Hematopoietic multipotent progenitor cell treated with erythropoietin and hydrocortisone succinate and interleukin-3 and kit ligand, for 6 days (in vitro differentiated cells): ENCODE data around the gene GATAD1.
A peak's percentile ranks its signal among the peaks of the same experiment; 100 is the strongest.
"Not testable (repeated sequence)": the region's sequence is repeated elsewhere in the genome, so short reads cannot be mapped to it uniquely, and the experiment has no call there.

Experiments
- DNase-seq: peaks from one replicate; pipeline ENCODE4 v3.0.0-alpha.2; 2015

GATAD1 gene, protein sequence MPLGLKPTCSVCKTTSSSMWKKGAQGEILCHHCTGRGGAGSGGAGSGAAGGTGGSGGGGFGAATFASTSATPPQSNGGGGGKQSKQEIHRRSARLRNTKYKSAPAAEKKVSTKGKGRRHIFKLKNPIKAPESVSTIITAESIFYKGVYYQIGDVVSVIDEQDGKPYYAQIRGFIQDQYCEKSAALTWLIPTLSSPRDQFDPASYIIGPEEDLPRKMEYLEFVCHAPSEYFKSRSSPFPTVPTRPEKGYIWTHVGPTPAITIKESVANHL

DNA sequence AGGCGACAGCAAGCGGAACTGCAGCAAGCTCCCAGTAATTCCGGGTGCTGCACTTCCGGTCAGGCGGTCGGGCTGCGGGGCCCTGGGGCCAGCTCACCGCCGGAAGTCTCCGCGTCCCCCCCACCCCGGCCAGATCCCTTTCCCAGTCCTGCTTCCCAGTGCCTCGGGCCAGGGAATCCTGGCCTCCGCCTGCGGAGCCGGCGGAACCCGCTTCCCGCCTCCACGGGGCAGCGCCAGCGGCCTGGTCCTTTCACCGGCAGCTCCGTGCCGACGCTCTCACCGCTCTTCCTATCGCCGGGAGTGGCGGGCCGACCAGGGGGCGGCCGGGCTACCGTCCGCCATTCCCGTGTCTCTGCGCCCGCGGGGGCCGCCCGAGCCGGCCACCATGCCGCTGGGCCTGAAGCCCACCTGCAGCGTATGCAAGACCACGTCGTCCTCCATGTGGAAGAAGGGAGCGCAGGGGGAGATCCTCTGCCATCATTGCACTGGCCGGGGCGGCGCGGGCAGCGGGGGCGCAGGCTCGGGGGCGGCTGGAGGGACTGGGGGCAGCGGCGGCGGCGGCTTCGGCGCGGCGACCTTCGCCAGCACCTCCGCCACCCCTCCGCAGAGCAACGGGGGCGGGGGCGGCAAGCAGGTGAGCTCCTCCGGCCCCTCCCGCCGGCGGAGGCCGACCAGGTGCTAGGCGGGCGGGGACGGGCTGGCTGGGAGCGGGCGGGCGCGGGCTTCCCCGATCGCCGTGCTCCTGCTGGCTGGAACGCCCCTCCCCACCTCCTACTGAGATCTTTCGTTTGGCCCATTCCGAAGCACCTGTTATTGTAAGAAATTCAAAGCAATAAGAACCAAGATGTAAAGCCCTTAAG is at the start of gene GATAD1:
Gene GATAD1 (plus strand): TSS at position 138 of the 860 bp plus-strand sequence. CDS start 248 bp downstream, at position 386.
- DNase-seq = peak; percentile 95

DNA sequence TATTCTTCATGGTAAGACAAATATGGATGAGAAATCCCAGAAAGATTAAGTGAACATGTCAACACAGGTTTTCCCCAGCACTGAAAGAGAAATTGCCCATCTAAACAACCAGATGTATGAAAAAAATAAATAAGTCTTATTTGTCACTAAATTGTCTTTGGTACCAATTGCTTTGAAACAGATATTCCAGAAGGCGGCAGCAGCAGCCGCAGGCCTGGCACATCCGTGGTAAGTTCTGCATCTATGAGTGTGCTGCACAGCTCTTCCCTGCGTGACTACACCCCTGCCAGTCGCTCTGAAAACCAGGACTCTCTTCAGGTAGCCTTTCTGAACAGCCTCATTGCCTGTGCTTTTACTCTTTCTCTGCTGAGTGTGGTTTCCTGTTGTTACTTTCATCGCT is 49.7 kb upstream of the GATAD1 start:
- no peak for DNase-seq

DNA sequence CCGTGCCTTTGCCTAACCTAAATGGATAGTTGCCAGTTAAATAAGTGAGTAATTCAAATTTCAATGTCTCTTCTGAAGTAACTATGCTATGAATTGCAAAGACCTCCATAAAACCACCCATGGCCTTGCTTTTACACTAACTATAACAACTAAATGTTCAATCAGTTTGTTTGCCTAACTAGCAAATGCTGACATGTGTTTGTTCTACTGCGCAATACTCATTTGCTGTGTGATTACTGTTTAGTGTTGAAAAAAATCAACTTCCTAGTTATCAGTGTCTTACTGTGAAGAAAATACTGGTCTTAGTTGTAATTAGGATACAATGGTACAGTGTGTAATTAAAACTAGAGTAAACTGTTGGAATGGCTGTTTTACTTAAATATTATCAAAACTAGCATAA is 47.3 kb upstream of the GATAD1 start:
- DNase-seq = no peak

DNA sequence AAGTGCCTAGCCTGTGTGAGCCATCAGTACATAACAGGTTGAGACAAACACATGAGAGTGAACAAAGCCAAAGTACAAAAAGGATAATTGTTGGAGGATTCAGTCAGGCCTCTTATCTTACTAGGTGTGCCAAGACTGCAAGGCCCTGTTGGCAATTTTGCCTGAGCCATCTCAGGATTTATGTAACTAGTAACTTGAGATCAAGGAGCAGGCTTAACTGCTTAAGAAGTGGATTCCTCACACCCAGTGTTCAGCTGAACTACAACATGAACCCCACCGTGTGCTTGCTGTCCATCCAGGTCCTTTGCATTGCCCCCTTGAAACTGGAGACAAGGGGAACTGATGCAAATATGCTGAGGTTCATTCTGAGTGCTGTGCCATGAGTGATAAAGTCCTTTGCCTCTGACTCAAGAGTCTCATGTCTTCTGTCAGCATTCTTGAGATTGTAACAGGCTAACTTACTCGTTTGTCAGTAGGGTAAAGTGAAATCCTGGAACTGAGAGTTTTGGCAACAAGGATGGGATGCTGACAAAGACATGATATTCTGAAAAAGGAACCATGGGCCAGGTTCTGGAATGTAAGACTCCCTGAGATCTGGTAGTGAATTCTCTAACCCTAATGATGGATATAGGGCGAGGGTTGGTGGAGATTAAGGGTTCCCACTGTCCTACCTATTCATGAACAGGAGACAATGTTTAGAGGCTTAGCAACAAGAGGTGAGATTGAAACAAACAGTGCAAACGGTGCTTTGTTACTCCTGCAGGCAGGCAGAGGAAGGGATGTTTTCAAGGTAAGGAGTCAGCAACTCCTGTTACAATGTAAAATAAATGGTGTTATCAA is 44.1 kb upstream of the GATAD1 start:
- no peak for DNase-seq

DNA sequence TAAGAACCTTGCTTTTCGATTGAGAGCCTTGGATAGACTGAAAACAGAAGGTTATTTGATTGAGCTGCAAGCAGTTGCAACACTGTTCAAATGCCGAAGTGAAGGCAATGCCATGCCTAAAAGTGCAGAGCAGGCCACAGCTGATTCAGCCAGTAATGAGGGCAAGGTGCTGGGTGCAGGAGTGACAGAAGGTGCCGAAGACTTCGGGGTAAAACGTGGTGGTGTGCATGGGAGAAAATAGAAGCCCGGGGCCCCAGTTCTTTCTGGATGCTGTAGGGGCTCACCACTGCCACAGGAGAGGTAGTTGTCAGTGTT is 43.6 kb upstream of the GATAD1 start:
- DNase-seq = no peak

DNA sequence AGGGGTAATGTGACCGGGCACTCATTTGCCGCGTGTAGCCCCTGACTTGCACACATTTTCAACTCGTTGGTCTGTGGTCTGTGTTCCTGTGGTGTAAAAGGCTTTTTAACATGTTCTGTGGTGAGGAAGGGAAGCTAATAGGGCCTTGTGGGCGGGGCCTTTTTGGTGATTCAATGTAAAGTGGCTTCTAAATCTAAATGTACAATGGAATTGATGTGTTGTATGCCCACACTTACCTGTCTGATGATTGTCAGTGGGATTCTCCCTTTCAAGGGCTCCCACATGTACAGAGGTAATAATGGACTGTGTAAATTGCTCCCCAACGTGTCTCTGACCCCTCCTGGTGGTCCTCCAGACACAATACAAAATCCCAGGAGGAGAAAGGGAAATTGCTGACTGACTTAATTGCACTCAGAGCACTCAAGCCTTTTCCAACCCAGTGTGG is 43.1 kb upstream of the GATAD1 start:
- peak; percentile 79 for DNase-seq

DNA sequence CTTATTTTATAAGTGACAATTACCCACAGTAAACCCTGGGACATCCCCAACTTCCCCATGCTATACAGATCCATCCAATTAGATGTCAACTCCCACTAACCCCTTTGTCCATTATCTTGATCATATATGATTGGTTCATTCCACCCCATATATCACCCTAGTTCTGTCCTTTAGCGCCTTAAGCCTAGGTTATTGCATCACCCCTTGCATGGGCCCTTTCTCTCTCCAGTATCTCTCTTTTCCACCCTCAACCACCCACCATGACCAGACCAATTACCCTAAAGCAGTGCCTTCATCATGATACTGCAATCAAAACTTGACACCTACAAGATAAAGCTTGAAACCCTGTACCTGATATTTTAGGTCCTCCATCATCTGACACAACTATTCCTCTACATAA is 37.9 kb upstream of the GATAD1 start:
- DNase-seq = no peak

DNA sequence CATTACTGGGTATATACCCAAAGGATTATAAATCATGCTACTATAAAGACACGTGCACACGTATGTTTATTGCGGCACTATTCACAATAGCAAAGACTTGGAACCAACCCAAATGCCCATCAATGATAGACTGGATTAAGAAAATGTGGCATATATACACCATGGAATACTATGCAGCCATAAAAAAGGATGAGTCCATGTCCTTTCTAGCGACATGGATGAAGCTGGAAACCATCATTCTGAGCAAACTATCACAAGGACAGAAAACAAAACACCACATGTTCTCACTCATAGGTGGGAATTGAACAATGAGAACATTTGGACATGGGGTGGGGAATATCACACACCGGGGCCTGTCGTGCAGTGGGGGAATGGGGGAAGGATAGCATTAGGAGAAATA is 37.1 kb upstream of the GATAD1 start:
- not testable (repeated sequence) for DNase-seq

DNA sequence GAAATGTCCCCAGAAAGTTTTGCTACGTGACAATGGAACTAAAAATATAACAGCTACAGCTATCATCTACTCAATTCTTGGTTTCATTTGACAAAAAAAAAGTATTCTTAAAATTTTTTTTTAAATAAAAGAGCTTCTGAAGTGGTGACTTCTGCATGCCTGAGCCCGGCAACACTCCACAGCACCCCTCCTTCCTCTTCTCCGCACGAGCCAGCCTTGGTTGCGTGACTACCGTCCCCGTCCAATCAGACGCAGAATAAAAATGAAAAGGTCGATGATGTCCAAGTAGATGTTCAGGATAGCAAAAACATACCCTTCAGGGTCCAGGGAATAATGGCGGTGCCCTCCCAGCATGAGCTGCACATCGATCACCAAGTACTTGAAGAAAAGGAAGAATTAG is 34.5 kb upstream of the GATAD1 start:
- no peak for DNase-seq

DNA sequence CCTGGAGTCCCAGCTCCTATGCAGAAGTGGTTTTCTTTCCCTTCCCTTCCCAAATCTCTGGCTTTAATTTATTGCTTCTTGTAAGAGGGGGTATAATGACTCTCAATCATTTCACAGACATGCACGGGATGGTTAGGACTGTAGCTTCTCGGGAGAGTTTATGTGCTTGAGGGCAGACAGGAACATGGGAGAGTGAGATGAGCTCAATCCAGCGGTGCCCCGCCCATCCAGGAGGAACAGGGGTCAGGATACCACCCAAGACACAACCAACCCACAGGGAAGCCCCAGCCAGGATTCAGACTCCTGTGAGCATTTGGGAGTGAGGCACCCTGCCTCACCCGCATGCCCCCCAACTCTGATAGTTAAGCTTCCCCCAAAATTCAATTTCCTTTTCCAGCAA is 33.7 kb upstream of the GATAD1 start:
- no peak for DNase-seq

DNA sequence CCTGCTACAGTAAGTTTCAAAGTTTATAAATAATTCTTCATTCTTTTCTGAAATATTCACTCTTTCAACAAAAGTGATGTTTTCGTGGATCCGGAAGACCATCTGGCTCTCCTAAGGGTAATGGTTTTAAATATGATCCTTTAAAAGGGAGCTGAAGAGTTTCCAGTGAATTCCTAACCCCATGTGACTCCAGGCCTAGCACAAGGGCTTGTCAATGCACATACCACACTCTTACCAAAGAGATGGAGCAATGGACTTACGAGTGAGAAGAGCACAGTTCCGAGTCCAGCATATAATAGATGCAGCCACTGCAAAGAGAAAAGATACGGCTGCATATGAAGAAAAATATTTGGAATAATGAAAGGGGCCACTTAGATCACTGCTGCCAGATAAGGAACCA is 32.1 kb upstream of the GATAD1 start:
- DNase-seq = no peak

DNA sequence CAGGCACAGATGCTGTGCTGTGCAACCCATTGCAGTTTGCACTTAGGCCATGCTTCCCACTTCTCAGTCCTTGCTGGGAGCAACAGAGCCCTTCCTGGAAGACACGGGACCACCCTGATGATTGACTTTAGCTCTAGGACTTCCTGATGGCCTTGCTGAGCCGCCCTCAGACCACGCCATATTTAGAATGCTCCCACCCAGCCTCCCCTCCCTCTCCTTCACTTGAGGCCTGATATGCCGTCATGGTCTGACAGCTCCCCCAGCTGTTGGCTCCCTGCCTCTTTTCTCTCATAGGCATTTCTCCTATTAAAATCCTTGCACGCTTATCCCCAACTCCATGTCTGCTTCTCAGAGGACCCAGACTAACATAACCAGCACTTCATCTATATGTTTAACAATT is 29.4 kb upstream of the GATAD1 start:
- DNase-seq = no peak

DNA sequence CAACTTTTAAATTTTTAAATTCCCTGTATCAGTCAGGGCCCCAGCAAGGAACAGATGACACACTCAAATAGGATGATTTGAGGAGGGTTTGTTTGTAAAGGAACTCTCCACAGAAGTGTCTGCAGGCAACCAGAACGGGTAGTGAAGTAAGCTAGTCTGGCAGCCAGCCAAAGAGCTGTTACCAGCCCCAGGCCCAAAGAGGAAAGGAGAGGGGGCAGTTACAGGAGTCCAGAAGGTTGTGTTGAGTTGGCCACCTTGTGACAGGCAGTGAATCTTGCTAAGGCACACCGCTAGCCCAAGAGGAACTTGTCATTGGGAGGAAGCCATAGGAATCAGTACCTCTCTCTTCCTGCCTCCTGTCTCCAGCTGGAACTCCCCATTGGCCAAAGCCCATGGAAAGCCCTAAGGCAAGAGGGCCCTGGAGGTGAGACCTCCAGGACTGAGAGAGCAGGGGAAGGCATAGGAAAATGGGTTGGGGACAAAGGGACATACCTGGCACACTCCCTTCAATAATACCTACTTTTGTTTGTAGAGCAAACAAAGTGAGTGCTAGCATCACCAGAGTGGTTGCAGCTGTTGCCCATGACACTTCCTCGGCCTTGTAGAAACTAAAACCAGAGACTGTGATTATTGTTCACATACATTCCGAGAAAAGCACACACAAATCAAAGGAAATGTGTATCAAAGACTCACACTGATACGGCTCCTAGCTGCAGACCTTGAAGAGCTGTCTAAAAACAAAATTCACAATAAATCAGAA is 25.4 kb upstream of the GATAD1 start:
- DNase-seq = peak; percentile 70

DNA sequence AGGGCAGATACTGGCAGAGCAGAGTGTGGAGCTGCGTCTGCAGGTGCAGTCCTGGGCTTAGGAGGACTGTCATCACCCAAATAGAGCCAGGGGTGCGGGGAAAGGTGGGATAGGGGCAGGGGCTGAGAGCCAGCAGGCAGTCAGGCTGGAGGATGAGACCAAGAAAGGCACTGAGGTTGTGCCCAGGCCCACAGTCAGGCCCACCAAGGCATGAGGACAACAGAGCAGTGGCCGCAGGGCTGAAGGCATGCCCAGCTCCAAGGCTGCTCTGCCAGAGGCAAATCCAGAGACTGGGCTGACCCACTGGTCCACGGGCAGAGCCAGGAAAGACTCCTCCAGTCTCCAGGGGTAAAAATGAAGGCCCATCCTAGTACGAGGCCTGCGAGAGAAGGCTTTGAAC is 24.4 kb upstream of the GATAD1 start:
- DNase-seq = no peak

DNA sequence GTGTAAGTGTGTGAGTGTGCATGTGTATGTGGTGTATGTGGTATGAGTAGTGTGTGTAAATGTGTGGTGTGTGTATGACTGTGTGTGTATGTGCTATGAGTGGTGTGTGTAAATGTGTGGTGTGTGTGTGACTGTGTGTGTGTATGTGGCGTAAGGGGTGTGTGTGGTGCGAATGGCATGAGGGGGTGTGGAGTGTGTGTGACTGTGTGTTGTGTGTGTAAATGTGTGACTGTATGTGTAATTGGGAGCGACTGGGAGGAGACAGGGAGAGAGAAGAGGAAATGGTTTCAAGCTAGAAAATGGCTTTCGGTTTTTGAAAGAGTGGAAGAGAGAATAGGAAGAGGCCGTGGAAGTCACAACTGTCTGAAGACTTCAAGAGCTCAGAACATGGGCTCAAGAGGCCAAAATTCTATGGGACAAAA is 23.6 kb upstream of the GATAD1 start:
- DNase-seq = peak; percentile 52

DNA sequence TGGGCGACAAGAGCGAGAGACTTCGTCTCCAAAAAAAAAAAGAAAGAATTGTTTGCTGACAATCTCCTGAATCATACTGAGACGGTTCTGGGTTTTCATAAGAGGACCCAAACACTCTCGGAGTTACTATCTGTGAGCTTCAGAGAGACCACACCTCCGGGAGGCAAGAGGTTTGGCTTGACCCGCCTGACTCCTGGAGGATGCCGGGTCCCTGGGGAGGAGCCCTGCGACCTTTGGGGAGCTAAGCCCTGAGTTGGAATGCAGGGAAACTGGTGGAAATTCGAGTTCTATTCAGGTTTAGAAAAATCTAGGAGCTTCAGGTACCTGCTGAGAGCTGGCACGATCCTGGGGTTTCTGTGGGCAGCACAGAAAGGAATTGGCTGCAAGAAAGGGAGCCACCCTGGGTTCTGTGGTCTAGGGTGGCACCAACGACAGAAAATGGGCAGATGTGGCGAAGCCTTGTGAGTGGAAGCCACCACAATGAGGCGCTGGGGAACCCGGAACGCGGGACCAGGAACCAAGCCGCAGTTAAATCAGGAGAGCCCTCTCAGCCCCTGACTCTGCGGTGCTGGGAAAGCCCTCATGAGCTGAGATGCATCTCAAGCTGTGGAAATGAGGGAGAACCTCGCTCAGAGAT is 21.9 kb upstream of the GATAD1 start:
- peak; percentile 75 for DNase-seq

DNA sequence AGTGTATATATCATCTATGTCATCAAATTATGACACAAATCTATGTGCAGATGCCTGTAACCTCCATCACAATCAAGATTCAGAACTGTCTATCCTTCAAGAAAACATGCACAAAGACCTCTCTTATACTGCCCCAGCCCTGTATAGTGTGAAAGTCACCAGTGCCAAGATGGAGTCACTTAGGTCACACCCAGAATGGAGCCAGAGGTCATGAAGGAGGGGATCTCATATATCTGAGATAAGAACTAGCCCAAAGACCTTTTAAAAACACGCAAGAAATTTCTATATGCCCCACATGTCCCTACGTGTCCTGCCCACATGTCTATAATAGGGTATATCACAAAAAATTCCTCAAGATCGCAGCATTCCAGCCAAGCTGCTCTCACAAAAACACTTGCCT is 20.1 kb upstream of the GATAD1 start:
- DNase-seq = no peak

DNA sequence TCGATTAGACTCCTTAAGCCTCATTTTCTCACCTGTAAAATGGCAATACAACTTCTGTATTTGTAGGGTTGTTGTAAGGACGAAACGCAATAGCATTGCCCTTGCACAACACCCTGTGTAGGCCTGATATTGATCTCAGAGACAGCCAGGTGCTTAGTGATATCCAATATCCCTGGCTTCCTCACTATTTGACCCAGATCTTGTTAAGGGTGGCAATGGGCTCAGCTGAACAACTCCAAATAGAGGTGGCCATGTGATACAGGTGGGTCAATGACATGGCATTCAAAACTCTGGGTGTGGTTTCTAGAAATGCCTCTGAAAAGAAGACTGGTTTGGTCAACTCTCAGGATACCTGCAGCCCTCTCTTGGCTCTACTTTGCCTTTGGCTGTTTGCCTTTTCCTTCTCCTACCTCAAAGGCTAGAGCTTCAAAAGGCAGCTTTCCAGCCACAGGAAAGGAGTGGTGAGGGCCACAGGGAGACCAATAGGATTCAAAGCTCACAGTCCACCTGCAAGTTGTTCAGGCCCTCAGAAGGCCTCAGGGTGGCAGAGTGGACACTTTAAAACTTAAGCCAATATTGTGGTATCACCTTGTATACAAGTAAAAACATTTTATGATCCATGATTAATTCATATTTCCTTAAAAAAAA is 14.9 kb upstream of the GATAD1 start:
- DNase-seq = no peak

DNA sequence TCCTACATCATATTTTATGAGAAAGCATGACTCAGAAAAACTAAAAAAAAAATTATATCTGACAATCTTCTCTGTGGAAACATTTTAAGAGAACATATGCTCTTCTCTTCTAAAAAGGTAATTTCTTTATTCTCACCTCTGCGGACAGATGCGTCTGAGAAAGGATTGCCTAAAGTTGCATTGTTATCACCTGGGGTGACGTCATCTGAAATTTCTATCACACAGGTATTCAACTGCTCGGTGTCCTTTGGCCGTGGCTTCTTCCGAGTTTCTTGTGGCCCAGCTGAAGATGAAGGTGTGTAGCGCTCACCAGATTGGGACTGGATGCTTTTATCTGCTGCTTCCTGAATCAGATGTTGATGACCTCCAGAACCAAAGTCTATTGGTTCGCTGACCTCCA is 14.3 kb upstream of the GATAD1 start:
- DNase-seq = no peak

DNA sequence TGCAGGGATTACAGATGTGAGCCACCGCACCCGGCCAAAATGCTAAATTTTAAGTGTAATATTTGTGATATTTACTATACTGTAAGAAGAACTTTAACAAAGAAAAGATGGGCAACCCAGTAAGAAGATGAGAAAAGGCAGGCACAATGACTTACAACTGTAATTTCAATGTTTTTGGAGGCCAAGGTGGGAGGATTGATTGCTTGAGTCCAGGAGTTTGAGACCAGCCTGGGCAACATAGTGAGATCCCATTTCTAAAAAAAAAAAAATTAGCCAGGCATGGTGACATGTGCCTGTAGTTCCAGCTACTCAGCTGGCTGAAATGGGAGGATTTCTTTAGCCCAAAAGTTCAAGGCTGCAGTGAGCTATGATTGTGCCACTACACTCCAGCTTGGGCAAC is 11.7 kb upstream of the GATAD1 start:
- no peak for DNase-seq

DNA sequence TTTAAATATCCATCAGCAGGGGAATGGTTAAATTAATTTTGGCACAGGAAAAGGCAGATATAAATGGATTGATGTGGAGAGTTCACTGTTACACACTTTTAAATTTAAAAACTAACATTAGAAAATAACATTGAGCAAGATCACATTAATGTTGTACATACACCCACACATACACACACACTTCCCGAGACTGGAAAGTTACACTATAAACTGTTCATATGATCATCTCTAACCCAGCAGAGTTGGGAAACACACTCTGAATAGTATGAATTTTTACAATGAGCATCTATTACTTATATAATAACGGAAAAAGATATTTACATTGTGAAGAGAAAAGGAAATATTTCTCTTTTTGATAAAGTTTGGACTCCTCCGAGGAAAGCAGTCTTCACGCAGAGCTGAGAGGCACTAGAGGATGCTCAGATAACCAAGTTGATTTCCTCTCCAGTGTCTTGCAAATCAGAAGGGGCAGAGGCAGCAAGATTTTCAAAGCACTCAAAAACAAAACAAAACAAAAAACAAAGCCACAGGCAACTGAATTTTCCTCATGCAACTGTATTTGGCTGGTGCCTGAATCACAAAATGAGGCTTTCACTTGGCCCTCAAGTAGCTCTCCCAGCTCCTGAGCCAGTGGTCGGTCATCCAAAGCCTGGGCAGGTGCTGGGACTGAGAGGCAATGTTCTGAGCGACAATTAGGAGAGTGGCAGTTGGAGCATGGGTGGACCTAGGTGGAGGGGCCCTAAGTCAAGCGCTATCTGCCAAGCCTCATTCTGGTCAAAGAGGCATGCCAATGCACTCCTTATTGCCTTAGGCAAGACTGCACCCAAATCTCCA is 10.5 kb upstream of the GATAD1 start:
- DNase-seq = no peak
